Tibial artery (tissue), 4 donors: ENCODE data around the gene B4GALT5.

Experiments used
- DNase-seq, 2 donors: peaks; one replicate each; pipeline ENCODE4 v3.0.0-alpha.2; 2019
- H3K27ac ChIP-seq, 2 donors: fragments of 200-600 bp; sonication (generic) in 1 of 2; 1 replicate in 1 of 2; 2 replicates in 1 of 2; pipeline ENCODE4 v1.5.1; 2018 to 2019; ENCODE audit warnings: mild to moderate bottlenecking in 1 of 2
- H3K27me3 ChIP-seq, 2 donors: fragments of 200-600 bp; sonication (generic) in 1 of 2; one replicate each; pipeline versions ENCODE4 v1.5.1 to v1.6.0; 2016 to 2019
- H3K36me3 ChIP-seq, 3 donors: fragments of 200-600 bp; sonication (generic) in 2 of 3; one replicate each; pipeline ENCODE4 v1.5.1; 2016 to 2019; ENCODE audit warnings: mild to moderate bottlenecking in 2 of 3
- H3K4me1 ChIP-seq, 4 donors: fragments of 200-600 bp; sonication (generic) in 2 of 4; 1 replicate in 3 of 4; 2 replicates in 1 of 4; pipeline ENCODE4 v1.5.1; 2016 to 2019
- H3K4me3 ChIP-seq, 2 donors: fragments of 200-600 bp; sonication (generic) in 1 of 2; 1 replicate in 1 of 2; 2 replicates in 1 of 2; pipeline ENCODE4 v1.5.1; 2018 to 2019; ENCODE audit warnings: mild to moderate bottlenecking in 2 of 2
- H3K9me3 ChIP-seq, 3 donors: fragments of 200-600 bp; sonication (generic) in 1 of 3; one replicate each; pipeline ENCODE4 v1.5.1; 2016 to 2019
- CTCF ChIP-seq, 2 experiments: fragments of 200-600 bp in 1 of 2; fragments of 450-650 bp in 1 of 2; IDR thresholded peaks; one replicate each; pipeline ENCODE4 v1.5.1; 2017 to 2019; ENCODE audit warnings: antibody characterized with exemption in 2 of 2, mild to moderate bottlenecking in 1 of 2, moderate library complexity in 1 of 2
- intact Hi-C: fragments of 100-400 bp; cut with DNase I; formaldehyde crosslinking; loops from one replicate; pipeline ENCODE4 v1.15.0; 2023; ENCODE audit warnings: low total_unique reads

The B4GALT5 gene

GRCh38 chr20:49750611-49751396 is 37.1 kb upstream of the B4GALT5 start:
- Histone ChIP-seq H3K9me3 (no peaks in the 10 kb centered on the region), H3K4me3 (no peak overlapping the region), H3K4me1 (peaks cover 0 to 25% (median 14%) of the 10 kb centered on the region in 4 donors), H3K36me3 (no peaks in the 10 kb centered on the region), H3K27ac (no peak overlapping the region), H3K27me3 (no peaks in the 10 kb centered on the region)
- intact Hi-C loops: no loop called here
- TF ChIP-seq CTCF (IDR thresholded peaks at IDR 0.05): no peak
- peak in 1 of 2 donors; percentile 24 for DNase-seq

- no peaks in the 10 kb centered on the region for H3K36me3 ChIP-seq
- H3K27me3 ChIP-seq: no peaks in the 10 kb centered on the region
- no peak for DNase-seq
- intact Hi-C loops: no loop called here
- H3K27ac ChIP-seq: no peak overlapping the region
- TF ChIP-seq CTCF (IDR thresholded peaks at IDR 0.05): no peak
- H3K4me1 ChIP-seq: peaks cover 0 to 25% (median 14%) of the 10 kb centered on the region in 4 donors
- H3K9me3 ChIP-seq: no peaks in the 10 kb centered on the region
- no peak overlapping the region for H3K4me3 ChIP-seq
These were observed 35.9 kb upstream of the B4GALT5 start for GRCh38 chr20:49749625-49750024.

GRCh38 chr20:49748525-49748838 is 34.8 kb upstream of the B4GALT5 start:
- TF ChIP-seq CTCF (IDR thresholded peaks at IDR 0.05): no peak
- peak overlapping the region; percentile 57 to 59 for H3K27ac ChIP-seq
- no peaks in the 10 kb centered on the region for H3K27me3 ChIP-seq
- DNase-seq: no peak
- no peaks in the 10 kb centered on the region for H3K36me3 ChIP-seq
- H3K4me1 ChIP-seq: peaks cover 0 to 25% (median 14%) of the 10 kb centered on the region in 4 donors
- H3K9me3 ChIP-seq: no peaks in the 10 kb centered on the region
- intact Hi-C loops: no loop called here
- H3K4me3 ChIP-seq: no peak overlapping the region

GRCh38 chr20:49747707-49748524 is 34.2 kb upstream of the B4GALT5 start:
- no peak for TF ChIP-seq CTCF (IDR thresholded peaks at IDR 0.05)
- Histone ChIP-seq H3K36me3 (no peaks in the 10 kb centered on the region), H3K4me3 (no peak overlapping the region), H3K4me1 (peaks cover 0 to 25% (median 14%) of the 10 kb centered on the region in 4 donors), H3K27ac (peak overlapping the region; percentile 57 to 59), H3K9me3 (no peaks in the 10 kb centered on the region), H3K27me3 (no peaks in the 10 kb centered on the region)
- peak; percentile 87 to 88 for DNase-seq
- intact Hi-C loops: no loop called here

GRCh38 chr20:49742948-49743347 is 29.3 kb upstream of the B4GALT5 start:
- Histone ChIP-seq H3K36me3 (no peaks in the 10 kb centered on the region), H3K27ac (no peak overlapping the region), H3K4me1 (peaks cover 0 to 6% (median 5%) of the 10 kb centered on the region in 4 donors), H3K9me3 (no peaks in the 10 kb centered on the region), H3K27me3 (no peaks in the 10 kb centered on the region), H3K4me3 (no peak overlapping the region)
- DNase-seq: no peak
- intact Hi-C loops: no loop called here
- TF ChIP-seq CTCF (IDR thresholded peaks at IDR 0.05): no peak
